GM21360 (cell line): ENCODE data around the gene CAMK2A.

Experiments used
- ATAC-seq: cut with Tn5 transposase; IDR thresholded peaks from one replicate; pipeline ENCODE4 v1.9.1; 2021; ENCODE audit warnings: mild to moderate bottlenecking, moderate library complexity; ENCODE audit not compliant: unreplicated experiment

CAMK2A gene

GRCh38 chr5:150279330-150280020 lies 10.1 kb downstream of the CAMK2A start:
- no peak for ATAC-seq

DNA sequence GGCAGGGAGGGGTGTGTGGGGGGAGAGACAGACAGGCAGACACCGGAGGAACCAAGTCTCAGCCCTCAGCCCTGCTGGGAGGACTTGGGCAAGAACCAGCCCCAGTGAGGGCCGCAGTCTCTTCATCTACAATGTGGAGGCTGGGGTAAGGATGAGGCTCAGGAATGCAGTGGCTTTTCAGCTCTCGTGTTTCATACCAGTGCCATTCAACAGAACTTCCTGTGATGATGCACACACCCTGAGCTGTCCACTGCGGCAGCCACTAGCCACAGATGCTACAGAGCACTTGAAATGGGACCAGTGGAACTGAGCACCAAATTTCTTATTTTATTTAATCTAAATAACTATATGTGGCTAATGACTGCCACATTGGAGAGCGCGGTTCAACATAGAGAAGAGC lies 10.7 kb downstream of the CAMK2A start:
- ATAC-seq, result no peak

DNA sequence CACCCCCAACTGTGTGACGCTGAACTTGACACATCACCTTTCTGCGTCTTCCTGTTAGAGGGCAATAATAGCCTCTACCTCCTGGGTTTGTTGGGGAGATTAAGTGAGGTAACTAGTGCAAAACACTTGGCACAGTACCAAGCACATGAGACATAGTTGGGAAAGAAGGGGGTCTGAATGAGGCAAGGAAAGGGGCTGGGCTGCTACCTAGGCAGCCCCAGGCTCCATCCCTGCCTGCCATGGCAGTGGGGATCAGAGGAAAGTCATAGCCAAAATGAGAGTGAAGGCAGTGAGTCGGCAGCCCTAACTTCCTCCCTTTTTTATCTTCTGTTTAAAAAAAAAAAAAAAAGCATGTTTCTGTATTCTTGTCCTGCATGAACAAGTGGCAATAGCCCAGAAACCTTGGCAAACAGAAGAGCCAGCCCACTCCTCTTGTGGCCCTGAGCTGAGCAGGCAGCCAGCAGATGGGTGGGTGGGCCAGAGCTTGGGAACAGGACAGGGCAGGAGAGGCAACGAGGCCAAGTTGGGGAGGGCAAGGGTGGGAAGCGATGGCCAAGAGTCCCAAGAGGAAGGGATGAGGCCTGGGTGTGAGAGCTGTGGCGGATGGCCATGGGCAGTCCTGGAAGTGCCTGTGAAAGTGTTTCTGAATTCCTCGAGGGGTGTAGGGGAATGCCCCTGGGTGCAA lies 11.4 kb downstream of the CAMK2A start:
- no peak for ATAC-seq

DNA sequence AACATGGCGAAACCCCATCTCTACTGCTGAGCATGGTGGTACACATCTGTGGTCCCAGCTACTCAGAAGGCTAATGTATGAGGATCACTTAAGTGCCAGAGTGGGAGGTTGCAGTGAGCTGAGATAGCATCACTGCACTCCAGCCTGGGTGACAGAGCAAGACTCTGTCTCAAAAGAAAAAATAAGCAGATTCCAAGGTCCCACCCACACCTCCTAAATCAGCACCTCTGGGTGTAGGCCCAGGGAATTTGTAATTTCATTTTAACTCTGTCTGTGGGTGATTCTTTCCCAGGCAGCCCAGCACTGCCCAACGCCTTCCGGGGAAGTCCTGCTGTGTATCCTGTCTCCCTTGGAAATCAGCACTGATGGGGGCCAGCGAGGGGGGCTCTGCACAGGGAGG lies 12.5 kb downstream of the CAMK2A start:
- ATAC-seq, result no peak

- no peak for ATAC-seq
Measured at GRCh38 chr5:150274811-150275210, 14.8 kb downstream of the CAMK2A start.

DNA sequence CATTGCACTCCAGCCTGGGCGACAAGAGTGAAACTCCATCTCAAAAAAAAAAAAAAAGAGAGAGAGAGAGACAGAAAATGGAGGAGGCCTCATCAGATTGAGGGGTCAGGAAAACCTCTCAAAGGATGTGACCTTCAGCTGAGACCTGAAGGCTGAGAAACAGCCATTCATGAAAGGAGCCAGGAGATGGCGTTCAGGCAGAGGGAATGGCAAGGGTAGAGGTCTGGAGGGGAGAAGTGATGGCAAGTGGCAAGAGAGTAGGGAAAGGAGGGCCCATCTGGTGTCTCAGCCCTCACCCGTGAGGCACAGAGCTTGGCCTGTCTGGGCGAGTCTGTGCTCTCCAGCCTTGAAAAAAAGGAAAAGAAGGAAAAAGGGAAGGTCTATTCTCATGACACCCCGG lies 17.0 kb downstream of the CAMK2A start:
- no peak for ATAC-seq

DNA sequence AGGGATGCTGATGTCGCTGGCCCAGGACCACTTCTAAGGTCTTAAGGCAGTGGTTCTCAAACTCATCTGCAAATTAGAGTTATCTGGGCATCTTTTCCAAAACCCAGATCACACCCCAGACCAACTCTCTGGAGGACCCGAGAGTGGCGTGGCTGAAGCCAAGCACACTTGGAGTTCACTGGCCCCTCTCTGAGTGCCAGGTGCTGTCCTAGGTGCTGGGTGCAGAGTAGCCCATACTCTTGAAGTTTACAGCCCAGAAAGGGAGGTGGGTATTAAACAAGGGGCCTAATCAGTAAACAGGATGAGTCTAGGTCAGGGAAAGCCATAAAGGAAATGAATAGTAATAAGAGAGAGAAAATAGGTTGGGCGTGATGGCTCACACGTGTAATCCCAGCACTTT lies 17.6 kb downstream of the CAMK2A start:
- ATAC-seq, result no peak

DNA sequence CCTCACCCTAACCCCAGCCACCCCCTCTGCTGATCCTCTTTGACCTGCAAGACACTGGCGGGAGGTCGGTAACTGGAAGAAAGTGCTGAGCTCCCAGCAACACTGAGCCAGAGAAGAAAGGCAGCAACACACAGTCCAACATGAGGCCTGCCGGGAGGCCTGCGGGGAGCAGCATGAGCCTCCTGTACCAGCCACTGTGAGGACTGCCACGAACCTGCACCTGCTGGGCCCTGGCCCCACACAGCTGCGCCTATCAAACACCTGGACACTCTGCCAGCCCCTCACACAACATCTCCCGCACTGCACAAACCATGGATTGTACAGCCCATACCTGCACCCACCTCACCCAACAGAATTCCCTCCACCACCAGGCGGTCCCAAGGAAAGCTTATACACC lies 18.3 kb downstream of the CAMK2A start:
- ATAC-seq, result no peak

DNA sequence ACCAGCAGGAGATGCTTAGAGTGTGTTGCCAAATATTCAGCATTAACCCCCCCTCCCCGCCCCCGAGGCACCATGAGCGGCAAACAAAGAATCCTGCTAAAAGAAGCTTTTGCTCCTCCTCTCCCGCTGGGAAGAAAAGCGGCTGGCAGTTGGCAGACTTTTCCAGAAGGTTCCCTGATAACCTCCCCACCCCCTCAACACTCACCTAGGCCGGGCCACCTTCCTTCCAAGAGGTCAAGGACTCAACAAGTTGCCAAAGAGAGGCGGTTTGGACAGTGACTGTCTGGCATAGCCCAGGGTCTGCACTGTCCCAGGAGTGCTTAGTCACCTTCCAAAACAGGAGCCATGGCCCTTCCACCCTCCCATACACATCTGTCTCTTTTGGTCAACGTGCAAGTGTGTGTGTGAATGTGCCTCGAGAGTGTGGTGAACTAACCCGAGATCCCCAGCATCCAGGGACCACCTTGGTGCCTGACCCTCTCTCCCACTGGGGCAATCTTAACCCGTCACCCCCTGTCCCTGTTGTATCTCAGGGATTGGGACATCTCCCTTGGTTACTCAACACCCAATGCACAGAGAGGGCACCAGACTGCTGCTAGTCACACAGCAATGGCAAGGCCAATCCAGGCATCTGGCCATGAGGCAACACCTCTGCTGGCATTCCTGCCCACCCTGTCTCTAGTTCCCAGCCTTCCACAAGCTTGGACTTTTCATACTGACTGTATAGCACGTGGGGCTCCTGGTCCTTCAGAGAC lies 18.9 kb downstream of the CAMK2A start:
- ATAC-seq, result no peak

DNA sequence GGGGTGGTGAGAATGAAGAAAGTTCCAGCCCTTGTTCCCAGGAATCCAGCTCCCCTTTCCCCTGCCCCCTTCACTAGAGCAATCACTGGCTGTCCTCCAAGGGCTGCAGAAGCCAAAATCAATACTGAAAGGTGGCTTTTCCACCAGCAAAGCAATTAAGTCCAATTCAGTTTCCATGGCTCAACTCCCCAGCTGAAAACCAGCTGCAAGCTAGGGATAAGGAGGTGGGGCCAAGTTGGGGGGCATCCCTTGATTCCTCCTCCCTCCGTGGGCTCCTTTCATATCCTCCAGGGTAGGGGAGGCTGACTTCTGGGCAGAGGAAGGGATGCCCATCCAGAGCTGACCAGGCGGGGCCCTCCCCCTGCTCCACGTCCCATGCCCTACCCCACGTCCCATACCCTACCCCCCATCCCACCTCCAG lies 22.7 kb downstream of the CAMK2A start:
- ATAC-seq, result no peak

DNA sequence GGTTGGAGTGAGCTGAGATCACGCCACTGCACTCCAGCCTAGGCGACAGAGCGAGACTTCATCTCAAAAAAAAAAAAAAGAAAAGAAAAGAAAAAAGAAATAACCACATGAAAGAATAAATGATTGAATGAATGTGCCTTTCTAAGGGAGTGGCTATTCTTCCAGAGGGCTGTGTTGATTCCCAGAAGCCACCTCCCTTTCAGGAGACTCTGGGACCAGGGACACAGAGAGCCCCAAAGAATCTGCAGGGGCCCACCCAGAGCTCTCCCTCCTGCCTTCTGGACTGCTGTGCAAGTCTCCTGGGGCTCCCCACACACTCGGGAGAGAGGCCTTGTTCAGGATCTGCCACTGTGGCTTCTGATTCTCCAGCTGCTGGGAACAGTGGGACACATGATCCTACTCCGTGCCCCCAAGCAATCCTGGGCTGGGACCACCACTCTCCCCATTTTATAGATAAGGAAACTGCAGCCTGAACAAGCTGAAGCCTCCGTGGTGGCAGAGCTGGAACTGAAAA lies 23.6 kb downstream of the CAMK2A start:
- ATAC-seq, result no peak

- no peak for ATAC-seq
Measured at GRCh38 chr5:150264667-150265603, 24.6 kb downstream of the CAMK2A start.

- ATAC-seq, result no peak
Measured at GRCh38 chr5:150263801-150264621, 25.6 kb downstream of the CAMK2A start.

- ATAC-seq, result no peak
Measured at GRCh38 chr5:150263375-150263775, 26.2 kb downstream of the CAMK2A start.

DNA sequence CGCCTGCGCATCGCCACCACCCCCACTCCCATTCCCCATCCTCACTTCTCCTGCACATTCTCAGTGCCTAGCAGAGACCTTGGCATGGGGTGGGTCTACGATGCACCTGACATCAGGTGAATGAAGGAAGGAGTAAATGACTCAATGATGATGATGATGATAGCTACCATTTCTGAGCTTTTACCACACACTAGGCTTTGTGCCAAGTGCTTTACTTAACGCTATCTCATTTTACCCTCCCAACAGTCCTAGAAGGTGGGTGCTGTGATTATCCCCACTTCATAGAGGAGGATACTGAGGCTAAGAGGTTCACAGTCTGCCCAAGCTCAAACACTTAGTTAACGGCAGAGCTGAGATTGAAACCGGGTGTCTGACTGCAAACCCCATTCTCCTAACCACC lies 27.1 kb downstream of the CAMK2A start:
- no peak for ATAC-seq

- no peak for ATAC-seq
Measured at GRCh38 chr5:150261231-150261630, 28.3 kb downstream of the CAMK2A start.

- no peak for ATAC-seq
Measured at GRCh38 chr5:150258130-150258529, 31.4 kb downstream of the CAMK2A start.

- ATAC-seq, result no peak
Measured at GRCh38 chr5:150257424-150257823, 32.1 kb downstream of the CAMK2A start.

GRCh38 chr5:150256410-150257064 lies 33.0 kb downstream of the CAMK2A start:
- no peak for ATAC-seq
